OCI-LY3 (cell line): Measurements from ENCODE around the gene PRXL2A.

Experiments
- EZH2phosphoT487 ChIP-seq: fragments of 200-600 bp; shearing (Covaris generic); IDR thresholded peaks from 2 replicates; pipeline ENCODE4 v1.6.1; 2018; ENCODE audit warnings: antibody characterized with exemption, mixed run types, low read depth
- TF ChIP-seq, protein P1 (sequence below): fragments of 200-600, 300-600 bp; sonication (generic); IDR thresholded peaks from 2 replicates; pipeline ENCODE4 v1.5.1; 2014; ENCODE audit warnings: antibody characterized with exemption, low read length, low read depth

DNA sequence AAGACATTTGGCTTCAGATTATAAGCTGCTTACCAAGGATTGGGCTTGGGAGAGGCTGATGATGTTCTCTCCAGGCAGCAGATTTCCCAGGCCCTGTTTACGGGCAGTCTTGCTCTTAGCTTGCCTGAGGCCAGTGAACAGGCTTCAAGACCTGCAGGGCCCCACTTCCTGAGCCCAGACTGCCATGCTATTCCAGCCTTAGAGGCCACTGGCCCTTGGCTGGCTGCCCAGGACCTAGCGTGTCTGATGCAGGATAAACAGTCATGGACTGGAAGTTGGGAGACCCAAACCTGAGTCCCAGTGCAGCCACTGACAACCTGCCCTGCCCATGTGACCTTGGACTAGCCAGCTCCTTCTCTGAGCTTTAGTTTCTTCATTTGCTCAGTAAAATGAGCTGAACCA, 2.9 kb downstream of the PRXL2A start:
- TF ChIP-seq, protein P1, sequence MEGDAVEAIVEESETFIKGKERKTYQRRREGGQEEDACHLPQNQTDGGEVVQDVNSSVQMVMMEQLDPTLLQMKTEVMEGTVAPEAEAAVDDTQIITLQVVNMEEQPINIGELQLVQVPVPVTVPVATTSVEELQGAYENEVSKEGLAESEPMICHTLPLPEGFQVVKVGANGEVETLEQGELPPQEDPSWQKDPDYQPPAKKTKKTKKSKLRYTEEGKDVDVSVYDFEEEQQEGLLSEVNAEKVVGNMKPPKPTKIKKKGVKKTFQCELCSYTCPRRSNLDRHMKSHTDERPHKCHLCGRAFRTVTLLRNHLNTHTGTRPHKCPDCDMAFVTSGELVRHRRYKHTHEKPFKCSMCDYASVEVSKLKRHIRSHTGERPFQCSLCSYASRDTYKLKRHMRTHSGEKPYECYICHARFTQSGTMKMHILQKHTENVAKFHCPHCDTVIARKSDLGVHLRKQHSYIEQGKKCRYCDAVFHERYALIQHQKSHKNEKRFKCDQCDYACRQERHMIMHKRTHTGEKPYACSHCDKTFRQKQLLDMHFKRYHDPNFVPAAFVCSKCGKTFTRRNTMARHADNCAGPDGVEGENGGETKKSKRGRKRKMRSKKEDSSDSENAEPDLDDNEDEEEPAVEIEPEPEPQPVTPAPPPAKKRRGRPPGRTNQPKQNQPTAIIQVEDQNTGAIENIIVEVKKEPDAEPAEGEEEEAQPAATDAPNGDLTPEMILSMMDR = no peak
- no peak for TF ChIP-seq EZH2phosphoT487
